Loucy (cell line): ENCODE results near the gene PAQR8.

Experiments used
- H2AFZ ChIP-seq: fragments of 200-600 bp; sonication (generic); 2 replicates; pipeline ENCODE4 v1.6.0; 2016; ENCODE audit warnings: antibody characterized with exemption, mild to moderate bottlenecking, low read length, moderate library complexity
- H3F3A ChIP-seq: fragments of 200-600 bp; 2 replicates; pipeline ENCODE4 v1.6.0; 2016; ENCODE audit warnings: antibody characterized with exemption, low read depth, mild to moderate bottlenecking
- H3K27me3 ChIP-seq: fragments of 200-600 bp; sonication (generic); 2 replicates; pipeline ENCODE4 v1.6.1; 2014; ENCODE audit warnings: low read length, mild to moderate bottlenecking; ENCODE audit not compliant: insufficient read depth, poor library complexity, severe bottlenecking
- H3K36me3 ChIP-seq: fragments of 200-600 bp; sonication (generic); 2 replicates; pipeline ENCODE4 v1.6.1; 2016; ENCODE audit warnings: low read length; ENCODE audit not compliant: insufficient read depth
- H3K4me1 ChIP-seq: fragments of 200-600 bp; sonication (generic); 2 replicates; pipeline ENCODE4 v1.5.1; 2014; ENCODE audit warnings: low read length, mild to moderate bottlenecking; ENCODE audit not compliant: insufficient read depth, poor library complexity, severe bottlenecking
- H3K4me2 ChIP-seq: fragments of 200-600 bp; sonication (generic); 2 replicates; pipeline ENCODE4 v1.6.0; 2014; ENCODE audit warnings: antibody characterized with exemption, low read length, low read depth, mild to moderate bottlenecking; ENCODE audit not compliant: poor library complexity, severe bottlenecking
- H3K4me3 ChIP-seq: fragments of 200-600 bp; sonication (generic); 2 replicates; pipeline ENCODE4 v1.5.1; 2014; ENCODE audit warnings: low read length, mild to moderate bottlenecking, mixed read lengths; ENCODE audit not compliant: poor library complexity, severe bottlenecking
- H3K79me2 ChIP-seq: fragments of 200-600 bp; sonication (generic); 2 replicates; pipeline ENCODE4 v1.6.1; 2014; ENCODE audit warnings: low read length; ENCODE audit not compliant: insufficient read depth
- H3K9ac ChIP-seq: fragments of 200-600 bp; sonication (generic); 2 replicates; pipeline ENCODE4 v1.6.0; 2014; ENCODE audit warnings: mild to moderate bottlenecking, low read depth, low read length, moderate library complexity; ENCODE audit not compliant: poor library complexity, severe bottlenecking
- H3K9me2 ChIP-seq: fragments of 200-600 bp; sonication (generic); replicated peaks from 2 replicates; pipeline ENCODE4 v1.6.1; 2016; ENCODE audit warnings: low read depth, low read length, mixed read lengths
- H3K9me3 ChIP-seq: fragments of 200-600 bp; sonication (generic); 2 replicates; pipeline ENCODE4 v1.6.1; 2014; ENCODE audit warnings: mild to moderate bottlenecking, antibody characterized with exemption, low read length, low read depth; ENCODE audit not compliant: insufficient read depth
- H4K20me1 ChIP-seq: fragments of 200-600 bp; sonication (generic); 2 replicates; pipeline ENCODE4 v1.6.0; 2014; ENCODE audit warnings: antibody characterized with exemption, low read length, mild to moderate bottlenecking; ENCODE audit not compliant: insufficient read depth, poor library complexity, severe bottlenecking
- CTCF ChIP-seq: fragments of 200-600 bp; sonication (generic); conservative IDR thresholded peaks from 2 replicates; pipeline ENCODE4 v1.5.1; 2014; ENCODE audit warnings: mild to moderate bottlenecking, antibody characterized with exemption, low read length
- EZH2phosphoT487 ChIP-seq: fragments of 200-600 bp; IDR thresholded peaks from 2 replicates; pipeline ENCODE4 v1.6.1; 2018; ENCODE audit warnings: antibody characterized with exemption, mild to moderate bottlenecking, moderate library complexity, borderline replicate concordance

Gene PAQR8

DNA sequence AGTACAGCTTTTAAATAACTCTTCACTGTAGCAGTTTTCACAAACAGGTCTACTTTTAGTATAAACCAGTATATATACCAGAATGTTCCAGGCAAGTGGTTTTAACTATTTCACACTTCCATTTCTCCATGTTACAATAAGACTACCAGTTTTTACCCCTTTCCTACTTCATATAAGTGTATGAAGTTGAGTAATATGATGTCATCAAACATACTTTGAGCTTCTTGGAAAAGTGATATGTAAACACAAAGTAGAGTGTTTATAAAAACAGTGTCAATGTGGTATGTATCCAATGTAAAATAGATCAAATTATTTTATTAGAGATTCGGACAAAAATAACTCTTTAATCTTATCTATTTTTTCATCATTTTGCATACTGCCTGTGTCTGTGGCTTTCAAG lies 2.5 kb upstream of the PAQR8 start:
- no peak overlapping the region; the same call in 1 of the 2 replicates for H2AFZ ChIP-seq
- no peaks in the 10 kb centered on the region for H4K20me1 ChIP-seq
- H3K4me2 ChIP-seq: no peak overlapping the region
- H3F3A ChIP-seq: no peaks in the 10 kb centered on the region
- no peaks in the 10 kb centered on the region for H3K27me3 ChIP-seq
- no peaks in the 10 kb centered on the region for H3K9me2 ChIP-seq
- no peaks in the 10 kb centered on the region for H3K36me3 ChIP-seq
- H3K9me3 ChIP-seq: no peaks in the 10 kb centered on the region
- H3K79me2 ChIP-seq: peaks cover 22% of the 10 kb centered on the region
- H3K4me1 ChIP-seq: peaks cover 20% of the 10 kb centered on the region
- no peak for TF ChIP-seq CTCF
- no peak for TF ChIP-seq EZH2phosphoT487
- no peak overlapping the region for H3K4me3 ChIP-seq
- H3K9ac ChIP-seq: no peak overlapping the region

DNA sequence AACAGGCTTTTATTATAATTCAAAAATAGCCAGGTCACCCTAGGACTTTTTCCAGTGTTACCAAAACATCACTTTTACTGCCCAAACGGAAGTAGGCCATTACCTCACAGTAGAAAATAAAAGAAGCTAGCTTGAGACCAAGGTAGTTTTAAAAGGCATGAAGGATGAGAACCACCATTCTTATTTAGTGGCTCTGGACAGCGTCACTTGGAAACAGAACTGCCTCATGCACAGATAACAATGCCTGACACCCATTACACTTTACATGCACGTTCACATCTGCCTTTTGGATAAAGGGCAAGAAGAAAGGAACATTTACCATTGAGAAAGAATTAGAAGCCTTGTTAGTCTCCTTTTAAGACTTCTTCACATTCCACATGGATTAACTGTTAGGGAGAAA lies 1.9 kb upstream of the PAQR8 start:
- no peaks in the 10 kb centered on the region for H3K9me2 ChIP-seq
- no peak overlapping the region for H3K9ac ChIP-seq
- no peak for TF ChIP-seq CTCF
- no peak for TF ChIP-seq EZH2phosphoT487
- H3K79me2 ChIP-seq: peaks cover 28% of the 10 kb centered on the region
- H2AFZ ChIP-seq: no peak overlapping the region
- H3K9me3 ChIP-seq: no peaks in the 10 kb centered on the region
- H3K27me3 ChIP-seq: no peaks in the 10 kb centered on the region
- H4K20me1 ChIP-seq: peaks cover 4% of the 10 kb centered on the region
- no peak overlapping the region for H3K4me2 ChIP-seq
- no peak overlapping the region for H3K4me3 ChIP-seq
- peaks cover 27% of the 10 kb centered on the region for H3K4me1 ChIP-seq
- H3K36me3 ChIP-seq: no peaks in the 10 kb centered on the region
- no peaks in the 10 kb centered on the region for H3F3A ChIP-seq

DNA sequence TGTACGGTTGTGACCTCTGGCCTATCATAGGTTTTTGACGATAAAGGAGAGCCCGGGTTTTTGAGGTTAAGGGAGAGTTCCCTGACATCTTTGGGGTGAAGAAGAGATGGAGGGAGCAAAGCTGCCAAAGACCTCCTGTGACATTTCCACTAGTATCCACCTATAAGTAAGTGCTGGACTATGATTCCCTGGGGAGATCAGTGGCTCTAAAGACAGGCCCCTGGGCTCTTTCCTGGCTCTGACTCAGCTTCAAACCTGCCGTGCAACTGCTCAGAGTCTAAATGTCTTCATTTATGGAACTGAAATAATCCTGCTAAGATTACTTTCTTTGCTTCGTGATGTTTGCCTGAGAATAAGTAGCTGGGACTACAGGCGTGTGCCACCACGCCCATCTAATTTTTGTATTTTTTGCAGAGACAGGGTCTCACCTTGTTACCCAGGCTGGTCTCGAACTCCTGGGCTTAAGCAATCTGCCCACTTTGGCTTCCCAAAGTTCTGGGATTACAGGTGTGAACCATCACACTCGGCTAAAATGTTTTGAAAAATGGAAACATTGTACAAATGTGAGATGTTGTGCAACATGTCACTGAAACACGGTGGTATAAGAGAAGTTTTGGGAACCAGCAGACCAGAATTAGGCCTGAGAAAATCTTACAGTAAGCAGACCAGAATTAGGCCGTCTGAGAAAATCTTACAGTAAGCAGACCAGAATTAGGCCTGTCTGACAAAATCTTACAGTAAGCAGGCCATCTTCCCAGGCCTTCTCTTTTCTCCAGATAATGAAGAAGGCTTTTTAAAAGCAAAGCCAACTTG lies 1.1 kb upstream of the PAQR8 start:
- peaks cover 36% of the 10 kb centered on the region for H3K79me2 ChIP-seq
- H3K4me1 ChIP-seq: peaks cover 30% of the 10 kb centered on the region
- H3K4me2 ChIP-seq: no peak overlapping the region
- H3F3A ChIP-seq: no peaks in the 10 kb centered on the region
- TF ChIP-seq EZH2phosphoT487 (no peak), CTCF (no peak)
- no peak overlapping the region for H3K9ac ChIP-seq
- no peaks in the 10 kb centered on the region for H3K36me3 ChIP-seq
- no peaks in the 10 kb centered on the region for H3K9me3 ChIP-seq
- H3K27me3 ChIP-seq: no peaks in the 10 kb centered on the region
- peaks cover 4% of the 10 kb centered on the region for H4K20me1 ChIP-seq
- H3K4me3 ChIP-seq: no peak overlapping the region
- H2AFZ ChIP-seq: no peak overlapping the region
- H3K9me2 ChIP-seq: no peaks in the 10 kb centered on the region
